Measurements from ENCODE around the gene H3-3A.

The H3-3A gene

DNA sequence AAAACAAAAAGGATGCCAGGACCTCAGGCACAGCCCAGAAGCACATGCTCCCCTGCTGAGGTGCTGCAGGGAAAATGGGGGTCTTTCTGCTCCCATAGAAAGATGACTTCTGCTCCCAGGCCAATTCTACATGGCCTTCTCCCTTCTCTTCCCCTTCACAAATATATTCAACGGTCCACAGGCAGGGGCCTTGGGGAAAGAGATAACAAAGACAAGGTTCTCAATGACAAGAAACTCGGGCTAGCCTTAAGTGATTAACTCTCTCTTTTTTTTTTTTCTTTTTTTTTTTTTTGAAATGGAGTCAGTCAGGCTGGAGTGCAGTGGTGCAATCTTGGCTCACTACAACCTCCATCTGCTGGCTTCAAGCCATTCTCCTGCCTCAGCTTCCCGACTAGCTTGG lies 54.2 kb downstream of the H3-3A start:
- no peak for DNase-seq

- no peak for DNase-seq
Measured at GRCh38 chr1:226117330-226117729, 54.8 kb downstream of the H3-3A start.

DNA sequence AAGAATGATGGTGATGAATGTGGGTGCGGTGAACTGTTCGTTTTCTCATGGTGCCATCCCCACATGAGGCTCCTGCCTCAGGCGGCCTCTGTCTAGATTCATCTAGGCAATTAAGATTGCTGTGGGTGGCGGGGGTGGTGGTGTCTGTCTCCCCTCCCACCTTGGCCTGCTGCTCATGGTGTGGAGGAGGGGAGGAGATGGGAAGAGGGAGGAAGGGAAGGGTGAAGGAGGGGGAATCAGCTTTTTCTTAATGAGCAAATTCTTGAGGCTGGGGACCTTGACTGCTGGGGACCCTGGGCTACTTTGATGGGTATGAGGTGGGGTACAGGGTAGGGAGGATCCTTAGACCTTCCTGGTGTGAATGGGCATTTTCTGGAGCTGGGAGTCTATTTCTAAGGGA lies 55.8 kb downstream of the H3-3A start:
- DNase-seq, result no peak

GRCh38 chr1:226119169-226119568 lies 56.7 kb downstream of the H3-3A start:
- DNase-seq, result no peak

- no peak for DNase-seq
Measured at GRCh38 chr1:226120398-226120797, 57.9 kb downstream of the H3-3A start.

GRCh38 chr1:226121049-226121586 lies 58.6 kb downstream of the H3-3A start:
- DNase-seq, result no peak
